Osteocyte (in vitro differentiated cells): ENCODE data around the gene MINDY2. TPM values are rescaled to one million over a fixed set of nuclear protein-coding genes. Genes with fewer than 3 reads are reported as not detected.
"Not testable (repeated sequence)": the region's sequence is repeated elsewhere in the genome, so short reads cannot be mapped to it uniquely, and the experiment has no call there.

Experiments used
- DNase-seq: peaks from one replicate; pipeline ENCODE4 v3.0.0; 2021; ENCODE audit warnings: mixed read lengths; ENCODE audit not compliant: unreplicated experiment; ENCODE audit errors: extremely low spot score
- H3K27ac Mint-ChIP-seq: one replicate; pipeline ENCODE4 v1.8.0; 2021; ENCODE audit warnings: mild to moderate bottlenecking, mixed read lengths; ENCODE audit not compliant: unreplicated experiment
- H3K27me3 Mint-ChIP-seq: one replicate; pipeline ENCODE4 v1.8.0; 2021; ENCODE audit warnings: mixed read lengths; ENCODE audit not compliant: unreplicated experiment
- H3K36me3 Mint-ChIP-seq: one replicate; pipeline ENCODE4 v1.8.0; 2021; ENCODE audit warnings: mixed read lengths; ENCODE audit not compliant: unreplicated experiment
- H3K4me1 Mint-ChIP-seq: one replicate; pipeline ENCODE4 v1.8.0; 2021; ENCODE audit warnings: mixed read lengths; ENCODE audit not compliant: unreplicated experiment
- H3K4me3 Mint-ChIP-seq: one replicate; pipeline ENCODE4 v1.8.0; 2021; ENCODE audit warnings: mild to moderate bottlenecking, moderate library complexity, mixed read lengths; ENCODE audit not compliant: unreplicated experiment
- H3K9me3 Mint-ChIP-seq: one replicate; pipeline ENCODE4 v1.8.0; 2021; ENCODE audit warnings: mixed read lengths; ENCODE audit not compliant: unreplicated experiment
- CTCF ChIP-seq: fragments of 200-600 bp; sonication (generic); IDR thresholded peaks from 2 replicates; pipeline ENCODE4 v1.5.0; 2021; ENCODE audit warnings: antibody characterized with exemption, mild to moderate bottlenecking, moderate library complexity
- total RNA-seq: library from RNA; stranded (reverse); gene quantifications from 2 replicates; pipeline ENCODE4 v1.2.1, GENCODE V29; 2021

The MINDY2 gene
- total RNA-seq, 1 donor from 2014 or later = 18.6 TPM

DNA sequence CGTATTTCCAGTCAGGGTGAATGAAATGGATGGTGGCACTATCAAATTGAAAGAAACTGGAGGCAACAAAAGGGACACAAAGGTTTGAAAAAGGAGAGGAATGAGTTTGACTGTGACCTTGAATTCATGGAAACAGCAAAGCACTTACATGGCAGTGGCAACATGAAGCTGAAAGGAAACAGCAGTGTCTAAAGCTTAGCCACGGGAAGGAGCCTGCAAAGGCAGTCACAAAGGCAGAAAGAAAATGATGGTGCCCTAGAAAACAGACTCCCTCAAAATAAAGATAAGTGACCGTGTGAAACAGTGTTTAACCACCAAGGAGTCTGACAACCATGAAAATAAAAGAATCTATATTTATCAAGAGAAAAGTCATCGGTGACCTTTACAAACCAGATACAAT lies 111.1 kb downstream of the MINDY2 start:
- no peak overlapping the region for H3K4me3 Mint-ChIP-seq
- H3K9me3 Mint-ChIP-seq = no peaks in the 10 kb centered on the region
- no peak for TF ChIP-seq CTCF
- DNase-seq = no peak
- no peak overlapping the region for H3K27ac Mint-ChIP-seq
- H3K36me3 Mint-ChIP-seq = peaks cover 73% of the 10 kb centered on the region
- no peaks in the 10 kb centered on the region for H3K27me3 Mint-ChIP-seq
- H3K4me1 Mint-ChIP-seq = no peaks in the 10 kb centered on the region

DNA sequence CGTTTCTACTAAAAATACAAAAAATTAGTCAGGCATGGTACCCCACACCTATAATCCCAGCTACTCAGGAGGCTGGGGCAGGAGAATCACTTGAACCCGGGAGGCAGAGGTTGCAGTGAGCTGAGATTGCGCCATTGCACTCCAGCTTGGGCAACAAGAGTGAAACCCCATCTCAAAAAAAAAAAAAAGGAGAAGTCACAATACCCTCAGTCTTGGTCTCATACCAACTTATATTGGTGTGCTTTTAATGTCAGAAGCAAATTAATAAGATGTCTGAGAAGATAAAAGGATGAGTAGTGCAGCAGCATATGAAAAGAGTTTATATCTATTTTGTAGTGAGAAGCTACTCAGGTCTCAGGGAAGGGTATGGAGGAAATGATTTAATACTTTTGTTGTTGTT lies 112.8 kb downstream of the MINDY2 start:
- H3K27ac Mint-ChIP-seq, H3K9me3 Mint-ChIP-seq, H3K4me1 Mint-ChIP-seq, H3K4me3 Mint-ChIP-seq, H3K27me3 Mint-ChIP-seq, DNase-seq: not testable (repeated sequence)
- H3K36me3 Mint-ChIP-seq = peaks cover 78% of the 10 kb centered on the region

DNA sequence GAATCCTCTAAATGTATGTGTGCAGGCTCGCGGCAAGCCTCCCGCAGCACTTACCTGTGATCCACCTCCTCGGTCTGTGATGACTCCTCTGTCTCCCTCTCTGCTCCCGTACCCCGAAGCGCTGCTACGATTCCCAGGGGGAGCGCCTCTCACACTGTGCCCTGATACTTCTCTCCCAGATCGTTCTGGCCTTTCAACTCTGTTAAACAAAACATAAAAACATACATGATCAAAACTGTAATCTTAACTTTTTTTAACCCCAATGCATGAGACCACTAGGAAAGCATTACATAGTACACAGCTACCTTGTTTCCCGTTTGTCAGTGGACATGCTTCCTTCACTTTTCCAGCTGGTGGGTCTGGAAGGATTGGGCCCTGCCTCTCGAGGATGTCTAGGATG lies 115.8 kb downstream of the MINDY2 start:
- no peak overlapping the region for H3K27ac Mint-ChIP-seq
- no peaks in the 10 kb centered on the region for H3K4me1 Mint-ChIP-seq
- no peaks in the 10 kb centered on the region for H3K9me3 Mint-ChIP-seq
- H3K27me3 Mint-ChIP-seq = no peaks in the 10 kb centered on the region
- H3K4me3 Mint-ChIP-seq = no peak overlapping the region
- peaks cover 69% of the 10 kb centered on the region for H3K36me3 Mint-ChIP-seq
- DNase-seq = no peak
- no peak for TF ChIP-seq CTCF

- no peaks in the 10 kb centered on the region for H3K27me3 Mint-ChIP-seq
- no peak overlapping the region for H3K4me3 Mint-ChIP-seq
- no peak for TF ChIP-seq CTCF
- H3K9me3 Mint-ChIP-seq = no peaks in the 10 kb centered on the region
- peak overlapping the region; percentile 48 for H3K27ac Mint-ChIP-seq
- H3K4me1 Mint-ChIP-seq = no peaks in the 10 kb centered on the region
- H3K36me3 Mint-ChIP-seq = peaks cover 77% of the 10 kb centered on the region
- DNase-seq = no peak
Observed at GRCh38 chr15:58889363-58889762, 118.3 kb downstream of the MINDY2 start.

GRCh38 chr15:58898150-58898680 lies 127.1 kb downstream of the MINDY2 start:
- no peak overlapping the region for H3K4me3 Mint-ChIP-seq
- H3K4me1 Mint-ChIP-seq = peaks cover 4% of the 10 kb centered on the region
- H3K27ac Mint-ChIP-seq = no peak overlapping the region
- peaks cover 56% of the 10 kb centered on the region for H3K36me3 Mint-ChIP-seq
- TF ChIP-seq CTCF = no peak
- no peaks in the 10 kb centered on the region for H3K9me3 Mint-ChIP-seq
- DNase-seq = no peak
- no peaks in the 10 kb centered on the region for H3K27me3 Mint-ChIP-seq

- no peak for TF ChIP-seq CTCF
- no peak overlapping the region for H3K4me3 Mint-ChIP-seq
- no peak overlapping the region for H3K27ac Mint-ChIP-seq
- peaks cover 10% of the 10 kb centered on the region for H3K4me1 Mint-ChIP-seq
- no peaks in the 10 kb centered on the region for H3K9me3 Mint-ChIP-seq
- peaks cover 43% of the 10 kb centered on the region for H3K36me3 Mint-ChIP-seq
- no peaks in the 10 kb centered on the region for H3K27me3 Mint-ChIP-seq
- no peak for DNase-seq
Observed at GRCh38 chr15:58900631-58901030, 129.5 kb downstream of the MINDY2 start.
